Chondrocyte (in vitro differentiated cells): Measurements from ENCODE around the gene WFIKKN2. TPM values are rescaled to one million over a fixed set of nuclear protein-coding genes. Genes with fewer than 3 reads are reported as not detected.
A peak's percentile ranks its signal among the peaks of the same experiment; 100 is the strongest.

ENCODE experiments used
- DNase-seq: peaks from one replicate; pipeline ENCODE4 v3.0.0; 2021; ENCODE audit warnings: mixed read lengths, low spot score
- H3K27ac Mint-ChIP-seq: one replicate; pipeline ENCODE4 v1.8.0; 2021; ENCODE audit warnings: mild to moderate bottlenecking, moderate library complexity, mixed read lengths; ENCODE audit not compliant: unreplicated experiment
- H3K27me3 Mint-ChIP-seq: 2 replicates; pipeline ENCODE4 v1.8.0; 2021; ENCODE audit warnings: low read depth, mixed read lengths
- H3K36me3 Mint-ChIP-seq: 2 replicates; pipeline ENCODE4 v1.8.0; 2021; ENCODE audit warnings: low read depth, mixed read lengths
- H3K4me1 Mint-ChIP-seq: 2 replicates; pipeline ENCODE4 v1.8.0; 2021; ENCODE audit warnings: low read depth, mild to moderate bottlenecking, mixed read lengths
- H3K4me3 Mint-ChIP-seq: one replicate; pipeline ENCODE4 v1.8.0; 2021; ENCODE audit warnings: mild to moderate bottlenecking, moderate library complexity, mixed read lengths; ENCODE audit not compliant: unreplicated experiment
- H3K9me3 Mint-ChIP-seq: 2 replicates; pipeline ENCODE4 v1.8.0; 2021; ENCODE audit warnings: low read depth, mixed read lengths
- CTCF ChIP-seq: fragments of 200-600 bp; sonication (generic); IDR thresholded peaks from 2 replicates; pipeline ENCODE4 v1.5.0; 2021; ENCODE audit warnings: antibody characterized with exemption, mild to moderate bottlenecking, moderate library complexity
- total RNA-seq: library from RNA; stranded (reverse); gene quantifications from 3 replicates; pipeline ENCODE4 v1.2.1, GENCODE V29; 2021

Gene WFIKKN2
- total RNA-seq, 1 donor from 2014 or later: 0.12 TPM

GRCh38 chr17:50830994-50831393, 4.4 kb upstream of the WFIKKN2 start:
- Mint-ChIP-seq H3K36me3 (no peaks in the 10 kb centered on the region), H3K4me1 (peaks cover 45% of the 10 kb centered on the region), H3K9me3 (no peaks in the 10 kb centered on the region), H3K27me3 (peaks cover 1% of the 10 kb centered on the region), H3K27ac (no peak overlapping the region), H3K4me3 (no peak overlapping the region)
- DNase-seq: peak; percentile 41
- TF ChIP-seq CTCF: no peak

- TF ChIP-seq CTCF: no peak
- no peaks in the 10 kb centered on the region for H3K9me3 Mint-ChIP-seq
- peaks cover 1% of the 10 kb centered on the region for H3K27me3 Mint-ChIP-seq
- no peak overlapping the region for H3K4me3 Mint-ChIP-seq
- no peak overlapping the region for H3K27ac Mint-ChIP-seq
- no peaks in the 10 kb centered on the region for H3K36me3 Mint-ChIP-seq
- peak; percentile 46 for DNase-seq
- H3K4me1 Mint-ChIP-seq: peaks cover 45% of the 10 kb centered on the region
These were observed 3.9 kb upstream of the WFIKKN2 start for GRCh38 chr17:50831471-50831928.

- no peaks in the 10 kb centered on the region for H3K36me3 Mint-ChIP-seq
- no peaks in the 10 kb centered on the region for H3K27me3 Mint-ChIP-seq
- TF ChIP-seq CTCF: no peak
- peaks cover 45% of the 10 kb centered on the region for H3K4me1 Mint-ChIP-seq
- DNase-seq: peak; percentile 85
- H3K4me3 Mint-ChIP-seq: no peak overlapping the region
- H3K27ac Mint-ChIP-seq: no peak overlapping the region
- H3K9me3 Mint-ChIP-seq: no peaks in the 10 kb centered on the region
These were observed 3.0 kb upstream of the WFIKKN2 start for GRCh38 chr17:50832267-50832863.

- Mint-ChIP-seq H3K36me3 (no peaks in the 10 kb centered on the region), H3K4me1 (peaks cover 45% of the 10 kb centered on the region)
- TF ChIP-seq CTCF: no peak
These were observed 2.5 kb upstream of the WFIKKN2 start for GRCh38 chr17:50832864-50833381.

GRCh38 chr17:50833510-50834428, 1.6 kb upstream of the WFIKKN2 start:
- H3K27me3 Mint-ChIP-seq: no peaks in the 10 kb centered on the region
- peak; percentile 82 for DNase-seq
- peaks cover 40% of the 10 kb centered on the region for H3K4me1 Mint-ChIP-seq
- no peak overlapping the region for H3K27ac Mint-ChIP-seq
- no peaks in the 10 kb centered on the region for H3K9me3 Mint-ChIP-seq
- H3K4me3 Mint-ChIP-seq: no peak overlapping the region
- no peaks in the 10 kb centered on the region for H3K36me3 Mint-ChIP-seq
- no peak for TF ChIP-seq CTCF

More at GRCh38 chr17:50832864-50833381, 2.5 kb upstream of the WFIKKN2 start:
- Mint-ChIP-seq H3K9me3 (no peaks in the 10 kb centered on the region), H3K27me3 (no peaks in the 10 kb centered on the region), H3K4me3 (no peak overlapping the region), H3K27ac (no peak overlapping the region)
- peak; percentile 62 for DNase-seq
